H1 (cell line): ENCODE measurements around the gene NCF2.

Experiments used
- CTCF ChIP-seq, 3 experiments: IDR thresholded peaks; 1 replicate in 2 of 3; 2 replicates in 1 of 3; pipeline versions ENCODE4 v1.5.1 to v1.6.1; 2011; ENCODE audit warnings: low read length in 3 of 3, mild to moderate bottlenecking in 3 of 3, inconsistent platforms in 2 of 3, low read depth in 1 of 3, moderate library complexity in 1 of 3; ENCODE audit not compliant: insufficient read depth in 1 of 3; ENCODE audit errors: control extremely low read depth in 1 of 3
- EZH2 ChIP-seq: fragments of 200-600 bp; sonication (generic); IDR thresholded peaks from 2 replicates; pipeline ENCODE4 v1.7.1; 2012; ENCODE audit warnings: low read depth, mild to moderate bottlenecking, moderate library complexity, low read length, inconsistent platforms; ENCODE audit not compliant: severe bottlenecking
- GABPA ChIP-seq: IDR thresholded peaks from 2 replicates; pipeline ENCODE4 v1.6.1; 2011; ENCODE audit warnings: mild to moderate bottlenecking, low read length, moderate library complexity, borderline replicate concordance; ENCODE audit not compliant: insufficient read depth
- MAX ChIP-seq: IDR thresholded peaks from 2 replicates; pipeline ENCODE4 v1.6.1; 2012; ENCODE audit warnings: inconsistent platforms
- NRF1 ChIP-seq: IDR thresholded peaks from 2 replicates; pipeline ENCODE4 v1.6.1; 2011; ENCODE audit warnings: mild to moderate bottlenecking, low read depth, low read length, improper control_type of control experiment
- POLR2A ChIP-seq, 2 experiments: IDR thresholded peaks; 1 replicate in 1 of 2; 2 replicates in 1 of 2; pipeline ENCODE4 v1.6.1; 2011; ENCODE audit warnings: low read depth in 2 of 2, low read length in 2 of 2, mild to moderate bottlenecking in 2 of 2; ENCODE audit errors: control extremely low read depth in 1 of 2
- SIRT6 ChIP-seq: IDR thresholded peaks from one replicate; pipeline ENCODE4 v1.7.1; 2012; ENCODE audit warnings: low read length, inconsistent platforms

- TF ChIP-seq GABPA = no peak
- TF ChIP-seq NRF1 = no peak
- TF ChIP-seq CTCF (IDR thresholded peaks at IDR 0.05; ENCODE audit: control extremely low read depth in 1 of 3, insufficient read depth in 1 of 3, low read depth in 1 of 3, low read length in 3 of 3) = no peak
- no peak for TF ChIP-seq POLR2A (IDR thresholded peaks at IDR 0.05; ENCODE audit: control extremely low read depth in 1 of 2, low read depth in 2 of 2, low read length in 2 of 2)
- TF ChIP-seq EZH2 = no peak
- TF ChIP-seq MAX = no peak
- no peak for TF ChIP-seq SIRT6
These were observed 9.9 kb upstream of the NCF2 start for GRCh38 chr1:183600136-183600535.
